HG02588 (cell line): ENCODE results near the gene USP31.

Source experiments
- ATAC-seq: cut with Tn5 transposase; IDR thresholded peaks from one replicate; pipeline ENCODE4 v1.9.1; 2021; ENCODE audit warnings: mild to moderate bottlenecking, moderate library complexity; ENCODE audit not compliant: unreplicated experiment

The USP31 gene

DNA sequence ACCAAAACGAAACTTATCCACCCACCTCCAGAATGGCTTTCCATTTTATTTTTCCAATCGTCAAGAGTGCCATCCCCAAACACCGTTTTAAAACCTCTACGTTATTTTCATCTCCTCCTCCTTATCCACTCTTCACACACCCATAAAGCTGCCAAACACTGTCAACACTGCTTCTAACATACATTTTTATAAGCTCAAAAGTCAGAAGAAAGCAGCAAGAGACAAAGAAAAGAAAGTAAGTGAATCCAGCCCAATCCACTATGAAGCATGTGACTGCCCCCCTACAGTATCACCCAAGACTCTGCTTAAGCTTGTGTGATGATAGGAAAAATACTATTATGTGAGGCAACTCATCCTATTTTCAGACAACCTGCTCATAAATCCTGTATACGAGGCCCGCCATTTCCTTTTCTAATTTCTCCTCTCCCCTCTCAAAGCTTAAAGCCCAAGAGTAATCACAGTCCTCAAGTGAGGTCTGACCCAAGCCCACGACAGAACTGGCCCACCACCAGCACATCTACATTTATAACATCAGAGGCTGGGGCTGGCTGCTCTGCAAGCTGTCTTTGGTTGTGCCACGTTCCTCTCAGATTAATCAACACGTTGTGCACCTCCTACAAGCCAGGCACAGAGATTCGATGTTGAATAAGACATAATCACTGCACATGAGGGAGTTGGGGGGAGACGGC is 16.3 kb downstream of the USP31 start:
- no peak for ATAC-seq

DNA sequence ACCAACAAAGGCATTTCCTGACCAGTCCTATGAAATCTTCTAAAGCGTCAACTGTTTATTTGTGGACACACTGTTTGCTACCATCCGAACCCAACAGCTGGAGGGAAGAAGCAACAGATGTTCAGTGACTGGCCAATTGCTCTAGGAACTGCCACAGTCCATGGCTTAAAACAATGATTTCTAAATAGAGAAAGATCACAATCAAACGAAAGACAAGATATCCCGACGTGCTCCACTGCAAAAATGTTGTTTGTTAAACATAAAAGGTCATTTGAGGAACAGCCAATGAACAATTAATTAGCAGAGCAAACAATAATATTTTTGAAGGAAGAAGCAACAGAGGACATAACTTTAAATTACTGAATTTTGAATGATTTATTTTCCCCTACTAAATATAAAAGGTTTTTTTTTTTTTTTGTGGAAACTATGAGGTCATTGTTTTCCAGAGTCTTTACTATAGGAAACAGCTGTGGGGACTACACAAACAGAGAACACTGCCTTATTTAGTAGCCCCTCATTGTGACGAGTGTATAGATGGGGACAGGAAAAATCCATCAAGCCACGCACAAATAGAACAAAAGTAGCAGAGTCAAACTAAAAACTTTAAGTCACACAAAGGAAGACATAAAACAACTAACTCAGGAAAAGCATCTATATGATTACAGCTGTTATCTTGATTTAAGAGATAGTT is 17.2 kb downstream of the USP31 start:
- no peak for ATAC-seq

DNA sequence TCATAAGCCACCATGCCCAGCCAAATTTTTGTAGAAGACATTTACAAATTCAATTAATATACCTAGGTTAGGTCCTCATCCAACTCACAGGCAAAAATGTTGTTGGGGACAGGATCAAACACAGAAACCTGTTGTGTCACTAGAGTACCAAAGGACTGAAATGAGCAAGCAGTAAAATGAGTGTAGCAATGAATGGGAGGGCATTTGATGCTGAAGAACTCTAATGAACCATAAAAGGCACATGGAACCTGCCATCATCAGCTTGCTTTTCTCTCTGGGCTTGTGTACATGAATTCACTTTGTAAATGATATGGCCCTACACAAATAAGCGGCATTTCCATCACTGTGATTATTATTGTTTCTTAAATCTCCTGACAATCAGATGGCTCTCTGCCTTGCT is 17.8 kb downstream of the USP31 start:
- no peak for ATAC-seq

DNA sequence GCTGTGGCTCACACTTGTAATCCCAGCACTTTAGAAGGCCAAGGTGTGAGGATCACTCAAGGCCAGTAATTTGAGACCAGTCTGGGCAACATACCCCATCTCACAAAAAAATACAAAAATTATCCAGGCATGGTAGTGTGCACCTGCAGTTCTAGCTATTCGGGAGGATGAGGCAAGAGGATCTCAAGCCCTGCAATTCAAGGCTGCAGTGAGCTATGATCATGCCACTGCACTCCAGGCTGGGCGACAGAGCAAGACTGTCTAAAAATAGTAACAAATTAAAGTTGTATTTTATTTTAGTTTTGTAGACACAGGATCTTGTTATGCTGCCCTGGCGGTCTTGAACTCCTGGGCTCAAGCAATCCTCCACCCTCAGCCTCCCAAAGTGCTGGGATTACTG is 18.2 kb downstream of the USP31 start:
- ATAC-seq = no peak

DNA sequence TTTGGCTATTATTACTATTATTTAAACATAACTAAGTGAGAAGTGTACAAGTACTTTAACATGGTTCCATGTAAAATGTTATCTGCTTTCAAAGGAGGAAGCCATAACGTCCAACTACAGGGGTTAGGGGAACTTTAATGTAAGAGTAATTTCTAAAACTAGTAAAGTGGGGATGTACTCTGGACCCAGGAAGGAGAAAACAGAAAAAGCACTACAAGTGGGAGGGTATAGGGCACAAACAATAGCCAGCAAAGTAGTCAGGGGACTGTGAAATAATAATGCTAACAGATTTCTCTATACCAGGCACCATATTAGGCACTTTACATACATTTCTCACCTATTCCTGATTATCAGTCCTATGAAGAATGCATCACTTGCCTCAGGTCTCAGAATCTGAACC is 19.6 kb downstream of the USP31 start:
- no peak for ATAC-seq

DNA sequence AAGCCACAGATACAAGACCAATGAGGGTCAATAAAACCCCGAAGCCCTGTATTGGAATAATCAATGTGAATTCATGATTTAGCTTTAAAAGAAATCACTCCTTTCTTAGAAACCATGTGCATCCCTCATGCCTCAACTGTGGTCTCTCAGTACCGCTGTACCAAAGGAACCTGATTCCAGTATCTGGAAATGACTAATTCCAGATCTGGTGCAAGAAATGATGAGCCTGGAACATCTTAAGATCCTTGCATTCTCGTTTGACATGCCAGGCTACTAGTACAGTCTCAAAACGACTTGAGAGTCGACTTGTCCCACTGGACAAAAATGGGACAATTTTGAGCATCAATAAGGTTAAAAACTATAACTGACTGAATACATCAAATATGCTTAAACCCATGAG is 21.2 kb downstream of the USP31 start:
- no peak for ATAC-seq

DNA sequence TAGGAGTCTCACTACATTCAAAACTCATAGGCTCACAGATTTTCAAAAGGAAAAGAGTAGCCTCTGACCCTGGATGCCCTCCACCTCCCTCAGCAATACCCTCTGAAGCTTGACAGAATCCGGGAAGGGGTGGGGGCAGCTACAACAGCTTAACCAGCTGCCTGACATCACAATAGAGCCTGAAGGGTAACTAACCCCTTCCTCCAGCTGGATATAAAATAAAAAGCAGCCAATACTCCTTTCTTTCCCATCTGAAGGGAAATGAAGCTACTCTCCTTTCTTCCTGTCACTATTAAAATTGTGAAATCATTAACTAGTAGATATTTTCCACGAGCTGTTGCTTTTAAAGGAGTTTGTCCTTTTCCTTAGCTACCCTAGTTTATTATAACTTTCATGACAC is 24.0 kb downstream of the USP31 start:
- ATAC-seq = no peak

DNA sequence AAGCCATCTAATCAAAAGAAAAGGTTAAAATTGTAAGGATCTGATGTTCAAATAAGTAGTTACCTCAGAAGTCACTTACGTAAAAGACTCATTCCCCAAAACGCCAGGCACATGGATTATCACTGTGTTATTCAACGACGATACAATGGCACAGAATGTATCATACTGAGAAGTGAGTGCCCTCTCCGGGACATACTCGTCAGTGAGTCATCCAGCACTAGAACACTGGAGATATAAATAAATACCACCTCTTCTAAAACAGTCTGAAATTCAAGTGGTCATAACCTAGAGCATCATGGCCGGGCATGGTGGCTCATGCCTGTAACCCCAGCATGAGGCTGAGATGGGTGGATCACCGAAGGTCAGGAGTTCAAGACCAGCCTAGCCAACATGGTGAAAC is 24.9 kb downstream of the USP31 start:
- ATAC-seq = no peak

DNA sequence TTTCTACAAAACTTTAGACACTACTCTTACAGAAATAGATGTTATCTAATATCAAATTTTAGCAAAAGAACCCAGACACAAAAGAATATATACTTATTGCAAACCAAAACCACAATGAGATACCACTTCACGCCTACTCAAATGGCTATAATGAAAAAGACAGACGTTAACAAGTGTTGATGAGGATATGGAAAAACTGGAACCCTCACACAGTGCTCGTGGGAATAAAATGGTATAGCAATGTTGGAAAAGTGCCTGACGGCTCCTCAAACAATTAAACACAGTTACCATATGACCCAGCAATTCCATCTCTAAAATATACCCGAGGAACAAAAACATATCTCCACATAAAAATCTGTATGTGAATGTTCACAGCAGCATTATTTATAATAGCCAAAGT is 27.1 kb downstream of the USP31 start:
- no peak for ATAC-seq

DNA sequence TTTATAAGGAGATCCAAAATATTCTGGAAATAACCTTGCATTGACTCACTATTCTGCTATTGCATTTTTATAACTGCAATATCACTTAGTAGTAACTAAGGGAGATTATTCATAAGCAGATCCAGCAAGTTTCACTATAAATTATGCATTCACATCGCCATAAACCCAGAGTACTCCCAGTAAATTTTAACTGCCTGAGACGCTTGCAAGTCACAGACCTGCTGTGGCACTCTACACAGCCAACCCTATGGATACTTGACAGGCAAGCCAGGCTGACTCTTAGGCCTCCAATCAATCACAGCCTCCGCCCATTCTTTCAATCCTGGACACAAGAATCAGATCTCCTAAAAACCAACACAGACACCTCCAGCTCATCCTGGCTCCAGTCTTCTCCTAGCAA is 28.2 kb downstream of the USP31 start:
- no peak for ATAC-seq

DNA sequence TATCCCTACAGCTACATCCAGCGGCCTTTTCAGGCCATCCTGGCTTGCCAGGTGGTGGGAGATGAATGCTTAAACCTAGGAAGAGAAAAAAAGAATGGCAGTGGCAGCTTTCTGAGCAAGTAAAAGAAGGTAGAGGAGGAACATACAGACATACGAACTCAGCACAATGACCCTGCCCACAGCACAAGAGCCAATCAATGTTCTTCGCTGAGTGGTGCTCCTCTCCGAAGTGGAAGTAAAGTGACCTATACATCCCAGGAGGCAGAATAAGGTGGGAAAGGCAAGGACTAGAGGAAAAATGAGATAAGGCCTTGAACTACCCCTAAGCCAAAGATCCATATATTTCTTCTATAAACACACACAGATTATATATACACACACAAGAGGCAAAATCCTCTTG is 28.7 kb downstream of the USP31 start:
- no peak for ATAC-seq

DNA sequence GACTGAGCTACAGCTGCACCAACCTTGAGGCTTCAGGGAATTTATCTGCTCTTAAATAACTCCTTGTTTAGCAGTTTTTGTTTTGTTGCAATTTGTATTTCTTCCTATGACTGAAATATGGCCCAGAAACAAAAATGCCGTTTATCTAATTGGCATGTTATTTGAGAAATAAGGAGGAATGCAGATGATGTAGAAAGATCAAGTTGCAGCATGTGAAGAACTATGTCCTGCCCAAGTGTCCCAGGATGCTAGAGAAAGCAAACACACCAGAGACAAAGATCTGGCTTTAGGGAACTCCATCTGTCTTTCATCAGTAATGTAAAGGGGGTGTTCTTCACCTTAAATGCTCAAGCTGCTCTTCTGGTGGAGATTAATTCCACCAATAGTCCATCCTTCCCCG is 29.7 kb downstream of the USP31 start:
- no peak for ATAC-seq

DNA sequence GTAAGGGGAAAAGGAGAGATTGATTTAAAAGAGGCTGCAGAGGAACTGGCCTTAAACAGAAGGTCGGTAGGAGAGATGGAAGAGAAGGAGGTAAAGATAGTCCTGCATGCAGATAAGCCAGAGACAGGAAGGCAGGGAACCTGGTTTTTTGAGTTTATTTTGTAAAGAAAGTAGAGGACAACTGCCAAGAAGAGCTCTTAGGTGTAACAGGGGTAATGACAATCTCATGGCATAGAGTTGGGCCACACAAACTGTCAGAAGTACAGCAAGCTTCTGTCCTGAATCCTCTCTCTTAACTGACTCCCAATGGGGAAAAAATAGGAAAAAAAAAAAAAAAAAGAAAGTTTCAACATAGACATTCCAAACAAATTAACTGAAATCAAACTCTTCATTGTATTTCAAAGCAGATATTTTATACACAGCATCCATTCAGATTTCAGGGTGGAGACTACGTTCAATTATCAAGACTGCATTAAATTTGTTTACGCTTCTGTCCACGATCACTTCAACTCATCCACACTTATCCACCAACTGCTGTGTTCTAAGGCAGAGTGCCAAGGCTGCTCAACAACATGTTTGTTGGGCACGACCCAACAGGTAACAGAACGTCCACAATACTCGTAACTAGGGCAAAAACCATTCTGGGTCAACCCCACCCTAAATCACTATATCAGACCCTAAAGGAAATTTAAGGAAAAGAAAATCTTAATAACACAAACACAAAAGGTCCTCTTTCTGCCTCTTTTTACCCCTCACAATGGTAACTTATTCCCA is 34.9 kb downstream of the USP31 start:
- no peak for ATAC-seq

DNA sequence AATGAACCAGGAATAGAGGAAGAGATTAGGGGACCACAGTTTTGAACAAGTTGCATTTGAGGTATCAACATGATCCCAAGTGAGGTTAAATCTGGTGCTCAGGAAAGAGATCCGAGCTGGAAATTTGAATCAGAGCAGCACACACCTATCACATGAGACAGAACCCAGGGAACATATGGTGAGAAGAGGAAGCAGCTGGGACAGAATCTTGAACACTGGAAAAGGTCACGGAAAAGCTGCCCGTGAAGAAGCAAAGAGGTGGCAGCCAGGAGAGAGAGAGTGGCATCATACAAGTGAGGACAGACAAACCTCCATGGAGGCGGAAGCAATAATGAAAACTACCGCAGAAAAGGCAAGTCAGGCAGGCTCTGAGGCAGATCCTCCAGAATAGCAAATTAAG is 36.1 kb downstream of the USP31 start:
- no peak for ATAC-seq

DNA sequence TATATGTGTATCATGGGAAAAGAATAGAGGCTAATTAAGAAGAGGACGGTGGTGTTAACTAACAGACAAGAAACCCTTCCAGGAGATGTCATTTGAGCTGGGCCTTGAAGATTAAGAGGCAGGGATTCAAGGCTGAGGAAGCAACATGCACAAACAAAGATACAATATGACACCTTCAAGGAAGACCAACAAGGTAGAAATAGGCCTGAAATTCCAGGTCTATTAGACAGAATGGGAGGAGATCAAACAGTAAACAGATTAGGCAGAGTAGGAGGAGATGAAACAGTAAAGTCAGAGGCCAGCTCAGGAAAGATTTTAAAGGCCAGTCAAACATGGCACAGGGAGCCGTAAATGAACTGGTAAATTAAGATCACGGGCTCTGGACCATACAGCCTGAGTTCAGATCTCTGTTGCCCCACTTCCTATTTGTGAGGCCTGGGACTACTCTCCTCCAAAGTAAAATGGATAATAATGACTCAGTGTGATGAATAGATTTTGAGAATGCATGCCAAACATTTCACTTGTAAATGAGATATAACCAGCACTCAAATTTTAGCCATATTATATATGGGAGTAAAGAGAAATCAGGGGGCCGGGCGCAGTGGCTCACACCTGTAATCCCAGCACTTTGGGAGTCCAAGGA is 38.9 kb downstream of the USP31 start:
- no peak for ATAC-seq

DNA sequence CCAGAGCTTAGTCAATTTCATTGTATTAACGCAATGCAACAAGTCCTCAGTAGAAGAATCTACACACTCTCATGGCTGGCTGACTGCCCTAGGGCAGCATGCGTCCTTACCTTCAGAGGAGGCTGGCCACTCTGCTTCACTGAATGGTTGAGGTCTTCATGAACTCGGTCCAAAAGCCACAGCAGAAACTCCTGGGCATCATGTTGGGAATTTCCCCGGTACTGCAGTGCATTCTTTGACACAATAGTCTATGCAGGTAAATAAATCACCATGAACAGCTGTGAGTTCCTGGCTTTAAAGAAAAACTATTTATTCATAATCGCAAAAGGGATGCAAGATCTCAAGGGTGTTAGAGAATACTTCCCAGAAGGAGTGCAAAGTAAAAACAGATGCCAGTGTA is 41.3 kb downstream of the USP31 start:
- ATAC-seq = no peak

DNA sequence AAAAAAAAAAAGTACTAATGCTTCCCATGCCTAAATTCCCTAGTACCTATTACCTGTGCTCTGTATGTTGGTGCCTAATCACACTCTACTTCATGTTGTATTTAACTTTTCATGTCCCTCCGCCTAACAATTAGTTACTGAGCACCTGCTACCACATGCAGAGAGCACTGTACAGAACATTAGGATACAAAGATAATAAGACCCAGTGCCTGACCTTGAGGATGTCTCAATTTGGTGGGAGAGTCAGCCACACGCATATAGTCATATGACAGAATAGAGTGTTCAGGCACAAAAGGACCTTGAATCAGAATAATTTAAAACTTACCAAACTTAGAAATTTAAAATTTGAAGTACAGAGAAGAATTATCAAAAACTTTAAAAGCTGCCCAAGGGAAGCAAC is 42.1 kb downstream of the USP31 start:
- ATAC-seq = no peak

DNA sequence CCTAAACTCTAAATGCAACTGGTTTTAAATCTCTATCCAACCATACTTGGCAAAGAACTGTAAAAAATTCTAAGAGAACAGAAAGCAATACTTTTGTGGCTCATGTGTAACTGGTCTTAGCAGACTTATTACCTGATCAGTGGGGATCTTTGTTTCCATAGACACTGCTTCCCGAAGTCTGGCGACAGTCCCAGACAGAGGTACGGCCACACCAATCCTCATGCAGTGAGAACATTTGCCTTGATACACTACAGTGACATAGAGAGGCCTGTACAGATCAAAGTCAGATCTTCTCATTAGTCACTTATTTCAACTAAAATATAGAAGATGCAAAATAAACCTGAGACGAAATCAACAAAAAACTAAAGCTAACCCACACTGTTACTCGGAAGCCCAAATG is 43.9 kb downstream of the USP31 start:
- no peak for ATAC-seq

DNA sequence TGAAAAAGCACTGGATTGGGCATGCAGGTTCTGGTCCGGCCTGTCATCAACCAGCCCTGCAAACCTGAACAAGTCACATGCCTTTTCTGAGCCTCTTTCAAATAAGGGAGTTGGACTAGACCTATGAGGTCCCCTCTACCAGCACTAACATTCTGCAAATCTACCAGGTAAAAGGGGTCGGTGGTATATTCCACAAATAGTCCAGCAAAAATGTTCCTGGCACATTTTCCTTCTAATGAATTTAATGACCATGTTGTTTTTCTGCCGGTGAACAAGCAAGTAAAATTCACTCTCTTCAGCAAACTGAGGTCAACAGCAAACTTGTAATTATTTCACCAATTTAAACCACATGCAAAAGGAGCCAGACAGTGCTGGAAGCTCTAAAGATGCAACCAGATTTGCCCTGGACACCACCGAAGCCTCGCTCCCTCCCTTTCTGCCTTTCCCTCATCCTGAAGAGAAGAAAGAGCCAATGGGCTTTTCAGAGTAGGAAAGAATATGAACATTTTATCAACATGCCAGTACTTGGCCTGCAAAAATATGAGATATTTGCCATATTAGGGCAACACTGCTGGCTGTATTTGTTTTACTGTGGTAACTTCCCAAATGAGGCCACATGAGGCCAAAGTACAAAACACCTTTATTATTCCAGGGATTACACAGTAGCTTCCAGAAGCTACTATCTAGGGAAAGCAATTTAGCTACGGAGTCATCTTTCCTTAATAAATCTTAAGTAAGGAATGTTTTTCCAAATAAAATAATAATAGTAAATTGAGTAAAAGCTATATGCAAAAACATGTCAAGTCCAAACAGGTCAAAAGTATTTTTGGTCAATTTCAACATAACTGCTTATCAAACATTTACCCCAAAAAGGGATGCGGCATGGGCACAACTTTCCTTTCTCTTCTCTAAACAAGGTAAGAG is 45.0 kb downstream of the USP31 start:
- ATAC-seq = no peak

DNA sequence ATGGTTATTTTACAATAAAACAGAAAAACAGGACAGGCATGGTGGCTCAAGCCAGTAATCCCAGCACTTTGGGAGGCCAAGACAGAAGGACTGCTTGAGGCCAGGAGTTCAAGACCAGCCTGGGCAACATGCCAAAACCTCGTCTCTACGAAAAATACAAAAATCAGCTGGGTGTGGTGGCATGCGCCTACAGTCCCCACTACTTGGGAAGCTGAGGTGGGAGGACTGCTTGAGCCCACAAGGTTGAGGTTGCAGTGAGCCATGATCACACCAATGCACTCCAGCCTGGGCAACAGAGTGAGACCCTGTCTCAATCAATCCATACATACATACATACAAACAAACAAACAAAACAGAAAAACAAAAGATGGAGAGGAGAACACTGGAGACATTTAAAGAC is 45.6 kb downstream of the USP31 start:
- ATAC-seq = no peak
